ENCODE data around the gene PPP3CB.

GRCh38 chr10:73424478-73424877 is 71.3 kb downstream of the PPP3CB start:
- TF ChIP-seq CTCF (IDR thresholded peaks at IDR 0.05; ENCODE audit: low read depth, low read length) (no peak), POLR2A (IDR thresholded peaks at IDR 0.05; ENCODE audit: extremely low read depth, insufficient read length) (no peak), MYC (IDR thresholded peaks at IDR 0.05; ENCODE audit: low read depth, low read length) (no peak), MAX (IDR thresholded peaks at IDR 0.05; ENCODE audit: low read depth, low read length) (no peak)
